A673 (cell line): ENCODE results near the gene CSF3.

Source experiments
- CTCF ChIP-seq: fragments of 300-800, 200-600 bp; sonication (generic); conservative IDR thresholded peaks from 2 replicates; pipeline ENCODE4 v1.5.1; 2017; ENCODE audit warnings: low read depth, mild to moderate bottlenecking, antibody characterized with exemption, low read length, moderate library complexity, mixed read lengths
- EZH2 ChIP-seq: fragments of 200-600 bp; sonication (generic); IDR thresholded peaks from 2 replicates; pipeline ENCODE4 v1.6.1; 2017; ENCODE audit warnings: borderline replicate concordance, low read depth, mild to moderate bottlenecking, mixed read lengths, antibody characterized with exemption, low read length; ENCODE audit not compliant: poor library complexity, severe bottlenecking

GRCh38 chr17:40022961-40023541 lies 7.8 kb downstream of the CSF3 start:
- no peak for TF ChIP-seq CTCF
- TF ChIP-seq EZH2: no peak
